Right renal cortex interstitium (tissue), 3 donors: Measurements from ENCODE around the gene OBSCN. TPM values are rescaled to one million over a fixed set of nuclear protein-coding genes. Genes with fewer than 3 reads are reported as not detected.
"Not testable (repeated sequence)": the region's sequence is repeated elsewhere in the genome, so short reads cannot be mapped to it uniquely, and the experiment has no call there.

Experiments used
- DNase-seq, 3 donors: peaks; one replicate each; pipeline ENCODE4 v3.0.0-alpha.2; 2013; ENCODE audit warnings: low read depth in 3 of 3, low spot score in 2 of 3
- polyA plus RNA-seq, 3 donors: library from polyadenylated mRNA; unstranded; fragments of 120-200 nt; gene quantifications; one replicate each; pipeline ENCODE4 v1.2.1, GENCODE V29; 2013; ENCODE audit not compliant: insufficient read length in 3 of 3

Gene OBSCN
- polyA plus RNA-seq, 3 donors, result 20.2 to 22.0 (median 20.9) TPM

GRCh38 chr1:228211531-228212414 lies 3.9 kb downstream of the OBSCN start:
- no peak for DNase-seq

DNA sequence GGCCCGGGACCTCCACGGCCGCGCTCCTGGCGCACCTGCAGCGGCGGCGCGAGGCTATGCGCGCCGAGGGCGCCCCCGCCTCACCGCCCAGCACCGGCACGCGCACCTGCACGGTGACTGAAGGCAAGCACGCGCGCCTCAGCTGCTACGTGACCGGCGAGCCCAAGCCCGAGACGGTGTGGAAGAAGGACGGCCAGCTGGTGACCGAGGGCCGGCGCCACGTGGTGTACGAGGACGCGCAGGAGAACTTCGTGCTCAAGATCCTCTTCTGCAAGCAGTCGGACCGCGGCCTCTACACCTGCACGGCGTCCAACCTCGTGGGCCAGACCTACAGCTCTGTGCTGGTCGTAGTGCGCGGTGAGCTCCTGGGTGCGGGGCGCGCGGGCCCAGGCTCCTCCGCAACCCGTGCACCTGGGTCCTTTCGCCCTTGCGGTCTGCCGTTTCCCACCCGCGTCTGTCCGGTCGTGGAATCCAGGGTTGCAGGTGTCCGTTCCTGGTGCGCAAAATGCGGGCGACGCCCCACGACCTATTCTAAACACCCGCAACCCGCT lies 4.6 kb downstream of the OBSCN start:
- DNase-seq, result peak in 1 of 3 donors; percentile 15

DNA sequence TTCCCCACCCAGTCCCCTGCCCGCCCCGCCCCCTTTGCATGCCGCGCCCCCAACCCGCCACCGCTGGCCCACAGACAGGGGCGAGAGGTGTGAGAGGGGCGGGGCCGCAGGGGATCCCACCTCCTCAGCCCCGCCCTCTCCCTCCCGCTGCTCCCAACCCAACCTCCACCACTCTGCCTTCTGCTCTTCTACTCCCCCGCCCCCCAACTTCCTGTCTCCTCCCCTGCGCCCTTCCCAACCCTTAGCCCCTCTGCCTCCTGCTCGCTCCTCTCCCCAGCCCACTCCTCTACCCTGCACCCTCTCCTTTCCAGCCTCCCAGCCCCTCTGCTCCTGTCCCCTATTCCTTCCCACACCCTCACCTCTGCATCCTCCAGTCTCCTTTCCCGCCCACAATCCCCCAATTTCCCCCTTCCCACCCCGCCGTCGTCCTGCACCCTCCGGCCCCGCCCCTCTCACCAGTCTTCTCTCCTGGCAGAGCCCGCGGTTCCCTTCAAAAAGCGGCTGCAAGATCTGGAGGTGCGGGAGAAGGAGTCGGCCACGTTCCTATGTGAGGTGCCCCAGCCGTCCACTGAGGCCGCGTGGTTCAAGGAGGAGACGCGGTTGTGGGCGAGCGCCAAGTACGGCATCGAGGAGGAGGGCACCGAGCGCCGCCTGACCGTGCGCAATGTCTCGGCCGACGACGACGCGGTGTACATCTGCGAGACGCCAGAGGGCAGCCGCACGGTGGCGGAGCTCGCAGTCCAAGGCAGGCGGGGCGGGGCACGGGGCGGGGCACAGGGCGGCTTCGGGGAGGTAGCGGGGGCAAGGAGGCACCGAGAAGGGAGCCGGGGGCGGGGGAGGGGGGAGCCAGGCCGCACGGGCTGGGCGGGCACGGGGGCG lies 5.4 kb downstream of the OBSCN start:
- DNase-seq, result peak; percentile 57 to 74 (median 62)

DNA sequence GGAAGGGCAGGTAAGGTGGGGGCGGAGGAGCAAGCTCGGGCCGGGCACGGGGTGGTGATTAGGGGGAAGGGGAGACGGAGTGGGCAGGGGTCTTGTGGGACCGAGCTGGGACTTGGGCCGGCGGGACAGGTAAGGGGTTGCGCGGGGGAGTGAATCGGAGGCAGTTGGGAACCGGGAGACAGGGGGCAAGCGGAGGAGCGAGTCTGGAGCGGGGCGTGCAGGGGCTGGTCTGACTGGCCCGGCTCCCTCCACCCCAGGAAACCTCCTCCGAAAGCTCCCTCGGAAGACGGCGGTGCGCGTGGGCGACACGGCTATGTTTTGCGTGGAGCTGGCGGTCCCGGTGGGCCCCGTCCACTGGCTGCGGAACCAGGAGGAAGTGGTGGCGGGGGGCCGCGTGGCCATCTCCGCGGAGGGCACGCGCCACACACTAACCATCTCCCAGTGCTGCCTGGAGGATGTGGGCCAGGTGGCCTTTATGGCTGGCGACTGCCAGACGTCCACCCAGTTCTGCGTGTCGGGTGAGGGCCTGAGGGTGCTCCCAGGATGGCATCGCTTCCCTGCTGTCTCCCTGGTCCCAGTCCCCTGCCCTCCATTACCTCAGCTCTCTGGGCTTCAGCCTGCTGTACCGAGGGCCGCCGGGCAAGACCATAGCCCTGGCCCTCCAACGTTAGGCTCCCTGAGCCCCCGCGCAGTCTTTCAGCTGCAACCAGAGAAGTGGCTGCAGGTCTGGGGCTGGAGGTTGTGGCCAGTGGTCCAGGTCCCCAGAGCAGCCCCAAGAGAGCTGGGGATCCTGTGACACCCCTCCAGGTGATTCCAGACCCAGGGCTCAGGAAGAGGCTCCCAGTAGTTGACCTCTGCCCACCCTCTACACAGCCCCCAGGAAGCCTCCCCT lies 6.3 kb downstream of the OBSCN start:
- no peak for DNase-seq

DNA sequence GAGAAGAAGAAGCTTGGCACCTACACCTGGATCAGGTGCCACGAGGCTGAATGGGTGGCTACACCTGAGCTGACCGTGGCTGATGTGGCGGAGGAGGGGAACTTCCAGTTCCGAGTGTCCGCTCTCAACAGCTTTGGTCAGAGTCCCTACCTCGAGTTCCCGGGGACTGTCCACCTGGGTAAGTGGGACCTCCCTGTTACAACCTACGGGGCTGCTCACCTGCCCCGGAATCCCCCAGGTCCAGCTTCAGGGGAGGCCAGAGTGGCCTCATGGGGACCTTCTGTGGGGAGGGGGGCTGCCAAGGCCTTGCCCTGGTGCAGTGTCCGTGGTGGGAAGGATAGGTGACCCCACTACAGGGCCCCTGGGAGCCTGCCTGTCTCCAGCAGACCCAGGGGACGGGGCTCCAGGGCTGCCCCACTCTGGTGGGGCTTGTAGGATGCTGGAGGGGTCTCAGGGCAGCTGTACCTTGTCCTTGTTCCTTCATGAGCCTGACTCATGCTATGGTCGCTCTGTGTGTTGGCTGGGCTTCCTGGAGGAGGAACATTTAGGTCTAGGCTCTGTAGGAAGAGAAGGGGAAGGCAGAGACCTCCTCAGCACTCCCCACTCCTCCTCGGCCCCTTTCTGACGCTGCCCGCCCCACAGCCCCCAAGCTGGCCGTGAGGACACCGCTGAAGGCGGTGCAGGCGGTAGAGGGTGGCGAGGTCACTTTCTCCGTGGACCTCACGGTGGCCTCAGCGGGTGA lies 7.2 kb downstream of the OBSCN start:
- DNase-seq, result no peak

DNA sequence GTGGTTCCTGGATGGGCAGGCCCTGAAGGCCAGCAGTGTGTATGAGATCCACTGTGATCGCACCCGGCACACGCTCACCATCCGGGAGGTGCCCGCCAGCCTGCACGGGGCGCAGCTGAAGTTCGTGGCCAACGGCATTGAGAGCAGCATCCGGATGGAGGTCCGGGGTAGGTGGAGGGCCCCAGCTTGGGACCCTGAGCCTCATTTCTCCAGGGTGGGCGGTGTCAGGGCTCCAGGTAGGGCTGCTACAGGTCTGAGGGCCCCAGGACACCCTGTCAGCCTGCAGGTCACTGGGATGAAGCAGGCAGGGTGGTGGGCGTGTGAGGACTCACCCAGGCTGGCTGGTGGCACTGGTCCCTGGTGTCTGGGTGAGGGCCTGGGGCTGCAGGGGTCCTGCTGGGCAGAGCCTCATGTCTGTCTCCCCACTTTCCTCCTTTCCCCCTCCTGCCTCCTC lies 7.8 kb downstream of the OBSCN start:
- no peak for DNase-seq

- no peak for DNase-seq
These were observed 8.8 kb downstream of the OBSCN start for GRCh38 chr1:228216371-228217320.

GRCh38 chr1:228217551-228218344 lies 9.9 kb downstream of the OBSCN start:
- no peak for DNase-seq

DNA sequence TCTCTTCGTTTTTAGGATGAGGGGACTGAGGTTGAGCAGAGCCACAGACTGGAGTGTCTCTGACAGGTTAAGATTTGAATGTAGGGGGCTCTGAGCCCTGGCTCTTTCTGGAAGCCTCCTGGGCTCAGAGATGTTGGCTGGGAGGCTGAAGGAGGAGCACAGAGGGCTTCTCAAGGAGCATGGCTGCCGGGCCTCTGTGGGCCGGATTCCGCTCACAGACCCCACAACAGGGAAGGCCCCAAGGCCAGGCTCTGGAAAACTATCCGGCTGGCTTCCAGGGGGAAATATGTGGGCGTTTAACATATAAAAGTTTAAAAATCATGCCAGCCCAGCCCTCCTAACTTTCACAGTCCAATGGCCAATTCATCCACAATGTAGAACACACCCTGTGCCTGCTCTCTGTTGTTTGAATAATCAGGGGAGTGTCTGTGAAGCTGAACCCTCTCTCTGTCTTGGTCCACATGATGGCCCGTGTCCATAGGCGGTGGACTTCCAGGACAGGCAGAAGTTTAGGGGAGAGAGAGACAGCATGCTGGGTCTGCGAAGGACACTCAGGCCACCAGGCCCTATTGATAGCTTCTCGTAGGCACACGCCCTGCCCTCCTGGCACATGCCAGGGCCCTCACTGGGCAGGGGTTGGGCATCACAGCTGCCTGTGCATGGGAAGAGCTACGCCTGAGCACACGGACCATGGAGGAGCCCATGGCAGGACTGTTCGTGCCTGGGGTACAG lies 10.8 kb downstream of the OBSCN start:
- no peak for DNase-seq

DNA sequence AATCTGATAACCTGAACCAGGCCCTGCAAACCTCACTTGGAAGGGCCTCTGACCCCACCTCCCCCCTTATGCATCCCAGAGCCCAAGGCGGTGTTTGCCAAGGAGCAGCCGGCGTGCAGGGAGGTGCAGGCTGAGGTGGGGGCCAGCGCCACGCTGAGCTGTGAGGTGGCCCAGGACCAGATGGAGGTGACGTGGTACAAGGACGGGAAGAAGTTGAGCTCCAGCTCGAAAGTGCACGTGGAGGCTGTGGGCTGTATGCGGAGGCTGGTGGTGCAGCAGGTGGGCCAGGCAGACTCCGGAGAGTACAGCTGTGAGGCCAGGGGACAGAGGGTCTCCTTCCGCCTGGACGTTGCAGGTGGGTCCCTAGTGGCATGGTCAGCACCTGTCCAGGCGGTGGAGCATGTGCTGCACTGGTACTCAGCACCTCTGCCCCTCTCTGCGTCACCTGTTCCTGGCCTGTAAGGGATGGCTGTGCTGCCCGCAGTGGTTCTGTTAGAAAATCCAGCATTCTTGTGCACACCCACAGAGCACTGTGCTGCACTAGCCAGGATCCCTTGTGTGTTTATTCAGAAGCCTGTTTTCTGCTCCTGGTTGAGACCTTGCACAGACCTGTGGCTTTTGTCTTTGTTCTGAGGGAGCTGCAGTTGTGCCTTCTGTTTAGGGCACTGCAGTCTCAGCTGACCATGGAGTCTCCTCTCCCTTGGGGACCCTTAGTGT lies 11.6 kb downstream of the OBSCN start:
- no peak for DNase-seq

DNA sequence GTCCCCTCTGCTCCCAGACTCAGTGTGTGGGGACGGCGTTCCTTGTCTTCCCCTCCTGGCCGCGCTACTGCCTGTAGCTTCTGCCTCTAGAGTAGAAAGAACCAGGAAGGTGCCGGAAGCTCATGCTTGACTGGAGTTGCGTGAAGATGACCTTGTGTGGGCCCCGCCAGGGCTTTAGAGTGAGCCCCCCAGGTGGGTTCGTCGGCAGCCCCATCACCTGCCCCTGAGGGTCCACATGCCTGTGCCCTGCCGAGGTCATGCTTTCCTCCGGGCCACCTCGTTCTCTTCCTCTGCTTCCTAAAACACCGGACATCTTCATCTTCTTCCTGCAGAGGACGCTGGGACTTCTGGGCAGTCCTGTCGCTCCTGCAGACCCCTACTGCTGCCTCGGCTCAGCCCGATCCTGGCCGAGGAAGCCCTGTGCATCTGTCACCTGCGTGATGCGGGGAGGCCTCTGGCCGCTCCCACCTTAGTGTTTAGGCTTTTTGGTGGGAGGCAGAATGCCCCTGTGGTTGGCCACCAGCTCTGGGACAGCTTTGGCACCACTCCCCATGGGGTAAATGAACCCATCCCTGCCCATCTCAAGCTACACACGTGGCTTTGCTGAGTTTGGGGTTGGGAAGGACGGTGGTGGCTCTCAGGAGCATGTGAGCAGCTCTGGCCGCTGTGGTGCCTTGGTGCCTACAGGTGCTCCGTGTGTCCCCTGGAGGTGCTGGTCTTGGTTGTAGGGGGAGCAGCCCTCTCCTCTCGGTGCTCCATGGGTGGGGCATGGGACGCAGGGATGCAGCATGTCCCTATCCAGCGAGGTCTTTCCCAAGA lies 12.3 kb downstream of the OBSCN start:
- no peak for DNase-seq

DNA sequence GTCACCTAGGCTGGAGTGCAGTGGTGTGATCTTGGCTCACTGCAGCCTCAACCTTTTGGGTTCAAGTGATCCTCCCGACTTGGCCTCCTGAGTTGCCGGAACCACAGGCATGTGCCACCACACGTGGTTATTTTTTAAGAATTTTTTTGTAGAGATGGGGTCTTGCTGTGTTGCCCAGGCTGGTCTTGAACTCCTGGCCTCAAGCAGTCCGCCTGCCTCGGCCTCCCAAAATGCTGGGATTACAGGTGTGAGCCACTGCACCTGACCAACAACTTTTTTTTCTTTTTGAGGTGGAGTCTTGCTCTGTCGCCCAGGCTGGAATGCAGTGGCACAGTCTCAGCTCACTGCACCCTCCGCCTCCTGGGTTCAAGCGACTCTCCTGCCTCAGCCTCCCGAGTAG lies 13.3 kb downstream of the OBSCN start:
- DNase-seq, result not testable (repeated sequence)

- no peak for DNase-seq
These were observed 14.7 kb downstream of the OBSCN start for GRCh38 chr1:228222548-228222947.

- DNase-seq, result no peak
These were observed 16.6 kb downstream of the OBSCN start for GRCh38 chr1:228224198-228225164.
